HS-27A (cell line): ENCODE results near the gene OR10AD1.
"Not testable (repeated sequence)": the region's sequence is repeated elsewhere in the genome, so short reads cannot be mapped to it uniquely, and the experiment has no call there.

Experiments used
- DNase-seq: peaks from one replicate; pipeline ENCODE4 v3.0.0-alpha.2; 2012; ENCODE audit warnings: low read depth, missing footprints

OR10AD1 gene

GRCh38 chr12:48160807-48161206 lies 42.3 kb downstream of the OR10AD1 start:
- DNase-seq: no peak

GRCh38 chr12:48160046-48160445 lies 43.0 kb downstream of the OR10AD1 start:
- no peak for DNase-seq

GRCh38 chr12:48157889-48158370 lies 45.2 kb downstream of the OR10AD1 start:
- no peak for DNase-seq

GRCh38 chr12:48157018-48157888 lies 45.8 kb downstream of the OR10AD1 start, which contains the start of gene ASB8:
ASB8 (minus strand) TSS chr12:48157515; CDS start chr12:48153496, 4,019 bp downstream.
- peak; percentile 94 for DNase-seq

- no peak for DNase-seq
Observed at GRCh38 chr12:48156652-48157017, 46.5 kb downstream of the OR10AD1 start.

- DNase-seq: not testable (repeated sequence)
Observed at GRCh38 chr12:48155786-48156185, 47.3 kb downstream of the OR10AD1 start.
